ENCODE results near the gene SLN.
A peak's percentile ranks its signal among the peaks of the same experiment; 100 is the strongest.

The SLN gene

GRCh38 chr11:107707807-107708206, 4.0 kb downstream of the SLN start:
- TF ChIP-seq CTCF (IDR thresholded peaks at IDR 0.05; ENCODE audit: low read depth, low read length), result no peak
- H3K4me3 ChIP-seq (replicated peaks in 1 of 2; ENCODE audit: low read depth in 2 of 2, low read length in 2 of 2), result no peak overlapping the region
- DNase-seq (ENCODE audit: low read depth in 2 of 2), result no peak

GRCh38 chr11:107707215-107707671, 4.6 kb downstream of the SLN start:
- H3K4me3 ChIP-seq (replicated peaks in 1 of 2; ENCODE audit: low read depth in 2 of 2, low read length in 2 of 2), result no peak overlapping the region
- DNase-seq (ENCODE audit: low read depth in 2 of 2), result no peak
- TF ChIP-seq CTCF (IDR thresholded peaks at IDR 0.05; ENCODE audit: low read depth, low read length), result no peak

GRCh38 chr11:107706531-107706930, 5.3 kb downstream of the SLN start:
- DNase-seq (ENCODE audit: low read depth in 2 of 2), result peak; percentile 31 to 37
- H3K4me3 ChIP-seq (replicated peaks in 1 of 2; ENCODE audit: low read depth in 2 of 2, low read length in 2 of 2), result no peak overlapping the region
- TF ChIP-seq CTCF (IDR thresholded peaks at IDR 0.05; ENCODE audit: low read depth, low read length), result no peak

- TF ChIP-seq CTCF (IDR thresholded peaks at IDR 0.05; ENCODE audit: low read depth, low read length), result no peak
- DNase-seq (ENCODE audit: low read depth in 2 of 2), result peak; percentile 74 to 93
- H3K4me3 ChIP-seq (replicated peaks in 1 of 2; ENCODE audit: low read depth in 2 of 2, low read length in 2 of 2), result no peak overlapping the region
Measured at GRCh38 chr11:107705027-107705426, 6.8 kb downstream of the SLN start.

- H3K4me3 ChIP-seq (replicated peaks in 1 of 2; ENCODE audit: low read depth in 2 of 2, low read length in 2 of 2), result no peak overlapping the region
- no peak for TF ChIP-seq CTCF (IDR thresholded peaks at IDR 0.05; ENCODE audit: low read depth, low read length)
- peak; percentile 31 to 75 for DNase-seq (ENCODE audit: low read depth in 2 of 2)
Measured at GRCh38 chr11:107704451-107704850, 7.4 kb downstream of the SLN start.

GRCh38 chr11:107702723-107703122, 9.1 kb downstream of the SLN start:
- no peak overlapping the region for H3K4me3 ChIP-seq (replicated peaks in 1 of 2; ENCODE audit: low read depth in 2 of 2, low read length in 2 of 2)
- no peak for TF ChIP-seq CTCF (IDR thresholded peaks at IDR 0.05; ENCODE audit: low read depth, low read length)
- DNase-seq (ENCODE audit: low read depth in 2 of 2), result peak in 1 of 2 donors; percentile 16

- no peak for TF ChIP-seq CTCF (IDR thresholded peaks at IDR 0.05; ENCODE audit: low read depth, low read length)
- DNase-seq (ENCODE audit: low read depth in 2 of 2), result no peak
- H3K4me3 ChIP-seq (replicated peaks in 1 of 2; ENCODE audit: low read depth in 2 of 2, low read length in 2 of 2), result no peak overlapping the region
Measured at GRCh38 chr11:107702109-107702660, 9.7 kb downstream of the SLN start.

All from cardiac fibroblast (primary cell).